Sigmoid colon (tissue), 3 donors: ENCODE measurements around the gene BANF1.

Experiments used
- POLR2A ChIP-seq, 2 donors: fragments of 450-650 bp; IDR thresholded peaks; one replicate each; pipeline ENCODE4 v1.6.1; 2016; ENCODE audit warnings: antibody characterized with exemption in 2 of 2, mild to moderate bottlenecking in 2 of 2, moderate library complexity in 2 of 2
- TF ChIP-seq, protein P1 (sequence below), 4 experiments: fragments of 450-650 bp in 3 of 4; fragments of 200-600 bp in 1 of 4; IDR thresholded peaks; one replicate each; pipeline ENCODE4 v1.5.1; 2016 to 2019; ENCODE audit warnings: antibody characterized with exemption in 4 of 4, mild to moderate bottlenecking in 3 of 4, moderate library complexity in 2 of 4

DNA sequence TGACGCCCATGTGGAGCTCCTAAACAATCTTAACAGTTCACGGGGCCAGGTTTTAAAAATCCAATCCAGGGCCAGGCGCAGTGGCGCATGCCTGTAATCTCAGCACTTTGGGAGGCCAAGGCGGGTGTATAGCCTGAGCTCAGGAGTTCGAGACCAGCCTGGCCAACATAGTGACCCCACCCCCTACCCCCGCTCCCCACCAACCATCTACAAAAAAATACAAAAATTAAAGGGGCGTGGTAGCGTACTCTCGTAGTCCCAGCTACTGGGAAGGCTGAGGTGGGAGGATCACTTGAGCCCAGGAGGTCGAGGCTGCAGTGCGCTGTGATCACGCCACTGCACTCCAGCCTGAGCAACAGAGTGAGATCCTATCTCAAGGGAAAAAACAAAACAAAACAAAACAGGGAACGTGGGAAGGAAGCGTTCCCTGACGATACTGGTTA lies 41.5 kb upstream of the BANF1 start:
- TF ChIP-seq, protein P1, sequence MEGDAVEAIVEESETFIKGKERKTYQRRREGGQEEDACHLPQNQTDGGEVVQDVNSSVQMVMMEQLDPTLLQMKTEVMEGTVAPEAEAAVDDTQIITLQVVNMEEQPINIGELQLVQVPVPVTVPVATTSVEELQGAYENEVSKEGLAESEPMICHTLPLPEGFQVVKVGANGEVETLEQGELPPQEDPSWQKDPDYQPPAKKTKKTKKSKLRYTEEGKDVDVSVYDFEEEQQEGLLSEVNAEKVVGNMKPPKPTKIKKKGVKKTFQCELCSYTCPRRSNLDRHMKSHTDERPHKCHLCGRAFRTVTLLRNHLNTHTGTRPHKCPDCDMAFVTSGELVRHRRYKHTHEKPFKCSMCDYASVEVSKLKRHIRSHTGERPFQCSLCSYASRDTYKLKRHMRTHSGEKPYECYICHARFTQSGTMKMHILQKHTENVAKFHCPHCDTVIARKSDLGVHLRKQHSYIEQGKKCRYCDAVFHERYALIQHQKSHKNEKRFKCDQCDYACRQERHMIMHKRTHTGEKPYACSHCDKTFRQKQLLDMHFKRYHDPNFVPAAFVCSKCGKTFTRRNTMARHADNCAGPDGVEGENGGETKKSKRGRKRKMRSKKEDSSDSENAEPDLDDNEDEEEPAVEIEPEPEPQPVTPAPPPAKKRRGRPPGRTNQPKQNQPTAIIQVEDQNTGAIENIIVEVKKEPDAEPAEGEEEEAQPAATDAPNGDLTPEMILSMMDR (IDR thresholded peaks at IDR 0.05) = no peak
- no peak for TF ChIP-seq POLR2A (IDR thresholded peaks at IDR 0.05)
